ENCODE results near the gene ENTPD1.

- no peak for TF ChIP-seq POLR2A (IDR thresholded peaks at IDR 0.05)
- TF ChIP-seq CTCF (IDR thresholded peaks at IDR 0.05): no peak
- TF ChIP-seq EP300 (IDR thresholded peaks at IDR 0.05): no peak
Observed at GRCh38 chr10:95837356-95837776, 81.4 kb downstream of the ENTPD1 start.

All from upper lobe of left lung (tissue), 4 donors.